DOHH2 (cell line): ENCODE measurements around the gene ORAI2.
A peak's percentile ranks its signal among the peaks of the same experiment; 100 is the strongest.

Source experiments
- CTCF ChIP-seq: fragments of 200-600 bp; sonication (generic); IDR thresholded peaks from one replicate; pipeline ENCODE4 v1.5.1; 2014; ENCODE audit warnings: antibody characterized with exemption, mild to moderate bottlenecking, low read depth, low read length; ENCODE audit not compliant: poor library complexity, severe bottlenecking
- EZH2phosphoT487 ChIP-seq: fragments of 200-600 bp; sonication (generic); IDR thresholded peaks from 2 replicates; pipeline ENCODE4 v1.6.1; 2017; ENCODE audit warnings: borderline replicate concordance, mild to moderate bottlenecking, antibody characterized with exemption, low read length, moderate library complexity, mixed read lengths

GRCh38 chr7:102433219-102434038 is at the start of gene ORAI2:
- TF ChIP-seq CTCF (peak; percentile 30), EZH2phosphoT487 (no peak)
